ENCODE data around the gene PDS5B.

PDS5B gene

DNA sequence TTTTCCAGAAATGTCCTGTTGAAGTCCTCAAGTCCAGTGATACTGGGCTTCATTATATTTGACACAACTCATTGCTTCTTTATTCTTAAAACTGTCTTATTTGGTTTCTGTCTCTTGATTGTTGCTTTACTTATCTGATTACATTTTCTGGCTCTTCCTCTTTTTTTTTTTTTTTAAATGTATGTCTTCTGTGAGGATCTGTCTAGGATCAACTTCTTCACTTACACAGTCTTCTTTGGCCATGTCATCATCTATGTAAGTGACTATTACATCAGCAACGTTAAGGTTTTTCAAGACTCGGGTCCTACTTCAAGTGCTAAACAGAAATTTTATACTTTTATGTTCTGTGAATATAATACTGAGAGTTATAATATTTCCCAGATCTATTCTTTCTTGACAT, 162.1 kb downstream of the PDS5B start:
- H3K27ac ChIP-seq (ENCODE audit: low read depth, low read length), result no peak overlapping the region
- H4K20me1 ChIP-seq (ENCODE audit: low read depth, low read length), result no peaks in the 10 kb centered on the region
- H3K9ac ChIP-seq (ENCODE audit: low read length), result no peak overlapping the region
- no peak overlapping the region for H3K4me3 ChIP-seq (ENCODE audit: insufficient read depth, low read length, poor library complexity, severe bottlenecking)
- no peaks in the 10 kb centered on the region for H3K27me3 ChIP-seq (ENCODE audit: low read length)
- H3K9me2 ChIP-seq (replicated peaks; ENCODE audit: insufficient read depth, low read length), result no peaks in the 10 kb centered on the region
- TF ChIP-seq CTCF (IDR thresholded peaks at IDR 0.05; ENCODE audit: insufficient read depth, low read length, poor library complexity, severe bottlenecking) (no peak), EZH2phosphoT487 (conservative IDR thresholded peaks at IDR 0.05; ENCODE audit: low read length) (no peak)
- H3K9me3 ChIP-seq (ENCODE audit: insufficient read depth, low read length), result no peaks in the 10 kb centered on the region
- no peaks in the 10 kb centered on the region; the same call in 1 of the 2 replicates for H3F3A ChIP-seq (ENCODE audit: insufficient read depth)
- H3K79me2 ChIP-seq (ENCODE audit: insufficient read depth, low read length), result no peaks in the 10 kb centered on the region
- peaks cover 35% of the 10 kb centered on the region for H3K36me3 ChIP-seq (ENCODE audit: low read length)
- H3K4me2 ChIP-seq (ENCODE audit: low read depth, low read length, poor library complexity, severe bottlenecking), result no peak overlapping the region
- no peak overlapping the region for H2AFZ ChIP-seq (ENCODE audit: low read depth, low read length, severe bottlenecking)

GRCh38 chr13:32751340-32751739, 165.1 kb downstream of the PDS5B start:
- Histone ChIP-seq H3K9me3 (ENCODE audit: insufficient read depth, low read length) (no peaks in the 10 kb centered on the region), H3K4me2 (ENCODE audit: low read depth, low read length, poor library complexity, severe bottlenecking) (no peak overlapping the region), H3K79me2 (ENCODE audit: insufficient read depth, low read length) (no peaks in the 10 kb centered on the region), H4K20me1 (ENCODE audit: low read depth, low read length) (no peaks in the 10 kb centered on the region), H3K27ac (ENCODE audit: low read depth, low read length) (no peak overlapping the region), H3F3A (ENCODE audit: insufficient read depth) (no peaks in the 10 kb centered on the region; the same call in 1 of the 2 replicates), H3K9me2 (replicated peaks; ENCODE audit: insufficient read depth, low read length) (no peaks in the 10 kb centered on the region), H3K9ac (ENCODE audit: low read length) (no peak overlapping the region), H2AFZ (ENCODE audit: low read depth, low read length, severe bottlenecking) (no peak overlapping the region), H3K27me3 (ENCODE audit: low read length) (no peaks in the 10 kb centered on the region), H3K4me3 (ENCODE audit: insufficient read depth, low read length, poor library complexity, severe bottlenecking) (no peak overlapping the region), H3K36me3 (ENCODE audit: low read length) (peaks cover 46% of the 10 kb centered on the region)
- TF ChIP-seq EZH2phosphoT487 (conservative IDR thresholded peaks at IDR 0.05; ENCODE audit: low read length), result no peak
- TF ChIP-seq CTCF (IDR thresholded peaks at IDR 0.05; ENCODE audit: insufficient read depth, low read length, poor library complexity, severe bottlenecking), result no peak

DNA sequence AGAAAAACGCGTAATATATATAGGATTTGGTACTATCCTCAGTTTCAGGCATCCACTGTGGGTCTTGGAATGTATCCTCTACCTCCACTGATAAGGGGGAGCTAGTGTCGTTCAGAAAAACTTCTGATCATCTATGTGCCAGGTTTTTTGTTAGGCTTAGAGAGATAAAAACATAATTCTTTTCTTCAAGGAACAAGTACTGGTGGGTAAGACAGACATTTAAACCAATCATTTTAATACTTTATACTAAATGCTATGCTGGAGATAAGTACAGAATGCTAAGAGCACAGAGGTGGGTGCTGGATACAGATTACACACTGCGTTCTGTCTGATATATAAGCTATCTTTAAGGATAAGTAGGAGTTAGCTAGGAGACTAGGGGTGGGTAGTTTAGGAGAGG, 166.1 kb downstream of the PDS5B start:
- H3K79me2 ChIP-seq (ENCODE audit: insufficient read depth, low read length), result no peaks in the 10 kb centered on the region
- H4K20me1 ChIP-seq (ENCODE audit: low read depth, low read length), result no peaks in the 10 kb centered on the region
- peaks cover 39% of the 10 kb centered on the region; the same call in 1 of the 2 replicates for H3K36me3 ChIP-seq (ENCODE audit: low read length)
- no peaks in the 10 kb centered on the region for H3K9me2 ChIP-seq (replicated peaks; ENCODE audit: insufficient read depth, low read length)
- H3K4me3 ChIP-seq (ENCODE audit: insufficient read depth, low read length, poor library complexity, severe bottlenecking), result no peak overlapping the region
- TF ChIP-seq EZH2phosphoT487 (conservative IDR thresholded peaks at IDR 0.05; ENCODE audit: low read length), result no peak
- TF ChIP-seq CTCF (IDR thresholded peaks at IDR 0.05; ENCODE audit: insufficient read depth, low read length, poor library complexity, severe bottlenecking), result no peak
- H3K4me2 ChIP-seq (ENCODE audit: low read depth, low read length, poor library complexity, severe bottlenecking), result no peak overlapping the region
- H3K9ac ChIP-seq (ENCODE audit: low read length), result no peak overlapping the region
- no peaks in the 10 kb centered on the region for H3K27me3 ChIP-seq (ENCODE audit: low read length)
- H3K27ac ChIP-seq (ENCODE audit: low read depth, low read length), result no peak overlapping the region
- no peak overlapping the region for H2AFZ ChIP-seq (ENCODE audit: low read depth, low read length, severe bottlenecking)
- no peaks in the 10 kb centered on the region; the same call in 1 of the 2 replicates for H3F3A ChIP-seq (ENCODE audit: insufficient read depth)
- H3K9me3 ChIP-seq (ENCODE audit: insufficient read depth, low read length), result no peaks in the 10 kb centered on the region

Data from SU-DHL-6 (cell line).